GM18526 (cell line): ENCODE results near the gene GABRD.

Experiments used
- POLR2A ChIP-seq: IDR thresholded peaks from 3 replicates; pipeline ENCODE4 v1.6.1; 2011; ENCODE audit not compliant: insufficient read length; ENCODE audit errors: extremely low read depth

The GABRD gene

GRCh38 chr1:2019172-2019543 is at the start of gene GABRD:
Gene GABRD, plus strand, starts transcription at chr1:2019345. Its CDS starts 79 bp downstream, at chr1:2019424.
- TF ChIP-seq POLR2A = no peak

GRCh38 chr1:1969505-1969900 is 49.6 kb upstream of the GABRD start:
- no peak for TF ChIP-seq POLR2A

GRCh38 chr1:1969953-1970716 is 49.0 kb upstream of the GABRD start:
- TF ChIP-seq POLR2A = no peak

- no peak for TF ChIP-seq POLR2A
Measured at GRCh38 chr1:1971017-1971416, 48.1 kb upstream of the GABRD start.

- no peak for TF ChIP-seq POLR2A
Measured at GRCh38 chr1:1971688-1972087, 47.5 kb upstream of the GABRD start.

GRCh38 chr1:1972976-1973715 is 46.0 kb upstream of the GABRD start:
- TF ChIP-seq POLR2A = no peak

GRCh38 chr1:1973716-1974642 is 45.2 kb upstream of the GABRD start:
- TF ChIP-seq POLR2A = no peak

- TF ChIP-seq POLR2A = no peak
Measured at GRCh38 chr1:1974834-1975233, 44.3 kb upstream of the GABRD start.

- TF ChIP-seq POLR2A = no peak
Measured at GRCh38 chr1:1975535-1975934, 43.6 kb upstream of the GABRD start.

GRCh38 chr1:1976031-1976430 is 43.1 kb upstream of the GABRD start:
- TF ChIP-seq POLR2A = no peak

GRCh38 chr1:1978108-1978507 is 41.0 kb upstream of the GABRD start:
- no peak for TF ChIP-seq POLR2A

GRCh38 chr1:1979482-1980165 is 39.5 kb upstream of the GABRD start:
- no peak for TF ChIP-seq POLR2A

GRCh38 chr1:1980467-1981141 is 38.5 kb upstream of the GABRD start:
- TF ChIP-seq POLR2A = no peak

GRCh38 chr1:1981142-1981500 is 38.0 kb upstream of the GABRD start:
- no peak for TF ChIP-seq POLR2A
